ENCODE measurements around the gene IL1RAPL1.

IL1RAPL1 gene

DNA sequence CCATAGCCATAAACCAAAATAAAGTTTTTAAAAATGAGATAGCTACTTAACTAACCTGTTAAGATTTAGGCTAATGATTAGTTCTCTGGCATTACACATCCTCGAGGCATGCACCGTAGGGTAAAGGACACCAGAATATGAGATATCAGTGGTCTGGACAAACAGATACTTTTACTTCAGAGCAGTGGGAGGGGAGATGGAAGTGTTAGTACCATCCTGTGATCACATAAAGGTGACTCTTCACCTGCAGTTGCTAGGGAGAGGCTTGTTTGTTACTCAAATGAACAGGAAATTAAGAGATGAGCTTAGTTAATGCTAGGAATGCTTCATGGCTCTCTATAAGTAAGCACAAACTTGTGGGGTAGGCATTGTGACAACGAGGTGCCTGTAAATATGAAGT, 1003.7 kb downstream of the IL1RAPL1 start:
- TF ChIP-seq, protein P1, sequence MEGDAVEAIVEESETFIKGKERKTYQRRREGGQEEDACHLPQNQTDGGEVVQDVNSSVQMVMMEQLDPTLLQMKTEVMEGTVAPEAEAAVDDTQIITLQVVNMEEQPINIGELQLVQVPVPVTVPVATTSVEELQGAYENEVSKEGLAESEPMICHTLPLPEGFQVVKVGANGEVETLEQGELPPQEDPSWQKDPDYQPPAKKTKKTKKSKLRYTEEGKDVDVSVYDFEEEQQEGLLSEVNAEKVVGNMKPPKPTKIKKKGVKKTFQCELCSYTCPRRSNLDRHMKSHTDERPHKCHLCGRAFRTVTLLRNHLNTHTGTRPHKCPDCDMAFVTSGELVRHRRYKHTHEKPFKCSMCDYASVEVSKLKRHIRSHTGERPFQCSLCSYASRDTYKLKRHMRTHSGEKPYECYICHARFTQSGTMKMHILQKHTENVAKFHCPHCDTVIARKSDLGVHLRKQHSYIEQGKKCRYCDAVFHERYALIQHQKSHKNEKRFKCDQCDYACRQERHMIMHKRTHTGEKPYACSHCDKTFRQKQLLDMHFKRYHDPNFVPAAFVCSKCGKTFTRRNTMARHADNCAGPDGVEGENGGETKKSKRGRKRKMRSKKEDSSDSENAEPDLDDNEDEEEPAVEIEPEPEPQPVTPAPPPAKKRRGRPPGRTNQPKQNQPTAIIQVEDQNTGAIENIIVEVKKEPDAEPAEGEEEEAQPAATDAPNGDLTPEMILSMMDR (conservative IDR thresholded peaks at IDR 0.05; ENCODE audit: low read depth): no peak
- ChIA-PET CTCF (interaction anchor here (0.6 to 0.7 kb wide), 2 partner anchors 12 to 21 kb away, joined by 3 read pairs; no protein-coding TSS in a partner anchor), POLR2A (ENCODE audit: low non-redundant PET) (no interaction called here)
- no peak overlapping the region for H3K27ac ChIP-seq
- no peak for DNase-seq (ENCODE audit: low spot score)

DNA sequence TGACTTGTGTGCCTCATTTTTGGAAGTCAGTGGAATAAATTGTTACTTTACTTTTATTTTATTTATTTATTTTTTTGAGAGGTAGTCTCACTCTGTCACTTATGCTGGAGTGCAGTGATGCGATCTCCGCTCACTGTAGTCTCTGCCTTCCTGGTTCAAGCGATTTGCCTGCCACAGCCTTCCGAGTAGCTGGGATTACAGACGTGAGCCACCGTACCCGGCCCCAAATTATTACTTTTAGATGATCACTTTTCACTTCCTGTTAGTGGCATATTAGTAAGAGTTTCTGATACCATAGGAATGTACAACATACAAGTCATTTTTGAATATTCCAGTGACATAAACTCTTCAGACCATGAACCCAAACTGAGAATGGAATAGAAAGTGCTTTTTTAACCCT, 1017.1 kb downstream of the IL1RAPL1 start:
- no peak overlapping the region for H3K27ac ChIP-seq
- TF ChIP-seq, protein P1 (conservative IDR thresholded peaks at IDR 0.05; ENCODE audit: low read depth): no peak
- DNase-seq (ENCODE audit: low spot score): no peak
- ChIA-PET CTCF (no interaction called here), POLR2A (ENCODE audit: low non-redundant PET) (no interaction called here)

DNA sequence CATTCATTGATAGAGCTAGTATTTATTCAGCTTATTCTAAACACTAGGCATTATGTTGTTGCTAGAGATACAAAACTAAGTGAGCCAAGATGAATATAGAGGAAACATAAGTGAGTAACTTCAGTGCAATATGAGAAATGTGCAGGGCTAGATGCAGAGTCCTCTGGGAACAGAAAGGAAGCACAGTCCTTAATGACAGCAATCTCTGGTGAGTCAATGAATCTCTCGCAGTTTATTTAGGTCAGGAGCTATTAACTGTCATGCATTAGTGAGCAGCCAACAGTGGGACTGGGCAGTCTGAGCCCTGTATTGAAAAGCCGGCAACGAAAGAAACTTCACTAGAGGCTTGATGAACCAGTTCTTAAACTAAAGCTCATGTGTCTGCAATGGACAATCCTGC, 1030.0 kb downstream of the IL1RAPL1 start:
- ChIA-PET POLR2A (ENCODE audit: low non-redundant PET) (no interaction called here), CTCF (interaction anchor here (0.5 kb wide), 1 partner anchor 9 kb away, joined by 4 read pairs; no protein-coding TSS in a partner anchor)
- H3K27ac ChIP-seq: no peak overlapping the region
- DNase-seq (ENCODE audit: low spot score): no peak
- TF ChIP-seq, protein P1 (conservative IDR thresholded peaks at IDR 0.05; ENCODE audit: low read depth): no peak

DNA sequence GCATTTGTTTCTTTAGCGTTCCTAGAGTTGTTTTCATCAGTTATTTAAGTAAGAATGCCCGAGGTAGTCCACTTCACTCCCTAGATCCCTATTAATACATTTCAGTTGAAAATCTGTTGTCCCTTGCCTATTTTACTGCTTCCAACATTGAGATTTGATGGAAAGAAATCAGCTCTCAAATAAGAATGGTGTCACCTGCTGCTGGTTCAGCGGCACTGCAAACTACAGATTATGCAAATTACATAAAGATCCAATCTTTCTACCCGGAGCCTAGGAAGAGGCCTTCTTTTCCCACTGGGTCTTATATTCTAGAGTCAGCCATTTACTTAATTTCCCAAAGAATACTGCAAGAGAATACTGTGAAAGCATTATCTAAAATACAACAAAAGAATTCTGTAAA, 1030.5 kb downstream of the IL1RAPL1 start:
- ChIA-PET CTCF (no interaction called here), POLR2A (ENCODE audit: low non-redundant PET) (no interaction called here)
- H3K27ac ChIP-seq: no peak overlapping the region
- TF ChIP-seq, protein P1 (conservative IDR thresholded peaks at IDR 0.05; ENCODE audit: low read depth): no peak
- no peak for DNase-seq (ENCODE audit: low spot score)

DNA sequence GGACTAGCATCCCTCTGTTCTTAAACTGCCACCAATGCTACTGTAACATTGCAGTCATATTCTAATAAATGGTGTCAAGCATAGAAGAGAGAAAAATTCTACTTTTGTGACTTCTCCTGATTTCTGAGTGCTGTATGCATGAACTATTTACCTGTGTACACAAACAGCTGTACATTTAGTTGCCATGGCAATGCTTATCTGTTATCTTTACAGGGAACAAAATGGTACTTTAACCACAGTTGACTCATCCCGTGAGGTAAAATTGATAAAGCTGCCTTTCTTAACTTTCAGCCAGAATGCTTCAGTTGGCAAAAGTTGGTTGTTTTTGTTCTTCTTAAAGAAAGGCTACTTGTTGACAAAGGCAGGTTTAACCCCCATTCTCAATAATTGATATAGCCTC, 1040.6 kb downstream of the IL1RAPL1 start:
- H3K27ac ChIP-seq: no peak overlapping the region
- POLR2A ChIA-PET (ENCODE audit: low non-redundant PET): no interaction called here
- no peak for DNase-seq (ENCODE audit: low spot score)
- TF ChIP-seq, protein P1 (conservative IDR thresholded peaks at IDR 0.05; ENCODE audit: low read depth): no peak
- CTCF ChIA-PET: no interaction called here

DNA sequence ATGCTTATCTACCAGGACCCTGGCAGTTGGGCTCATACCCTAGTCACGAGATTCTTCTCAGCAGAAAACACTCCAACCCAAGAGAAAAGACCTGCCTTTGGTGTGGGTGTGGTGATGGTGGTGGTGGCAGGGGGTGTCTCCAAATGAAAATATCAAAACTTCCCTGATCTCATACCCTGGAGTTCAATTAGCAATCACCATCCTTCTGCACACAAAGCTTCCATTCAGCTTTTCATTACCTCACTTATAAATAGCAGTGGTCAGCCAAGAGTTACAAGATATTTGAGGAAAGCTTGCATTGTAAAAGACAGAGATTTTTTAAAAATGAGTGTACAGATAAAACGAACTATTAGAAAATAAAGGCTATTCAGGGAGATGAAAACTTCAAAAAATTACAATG, 1047.3 kb downstream of the IL1RAPL1 start:
- POLR2A ChIA-PET (ENCODE audit: low non-redundant PET): no interaction called here
- no peak for DNase-seq (ENCODE audit: low spot score)
- CTCF ChIA-PET: no interaction called here
- TF ChIP-seq, protein P1 (conservative IDR thresholded peaks at IDR 0.05; ENCODE audit: low read depth): no peak
- H3K27ac ChIP-seq: no peak overlapping the region

DNA sequence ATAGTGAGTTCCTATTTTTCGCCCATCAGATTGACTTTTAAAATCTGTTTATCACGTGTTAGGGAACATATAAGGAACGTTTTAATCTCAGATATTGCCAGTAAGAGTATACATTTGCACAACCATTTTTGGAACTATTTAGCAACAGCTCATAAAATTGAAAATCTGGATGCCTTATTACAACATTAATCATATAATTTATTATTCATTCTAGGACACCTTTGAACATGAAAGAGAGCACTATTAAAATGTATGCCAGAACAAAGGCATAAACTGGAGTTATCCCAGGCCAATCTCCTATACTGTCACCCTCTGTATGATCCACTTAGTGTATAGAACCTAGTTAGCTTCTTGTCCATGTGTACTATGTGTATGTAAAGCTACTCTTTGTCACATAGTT, 1049.1 kb downstream of the IL1RAPL1 start:
- POLR2A ChIA-PET (ENCODE audit: low non-redundant PET): no interaction called here
- no peak for DNase-seq (ENCODE audit: low spot score)
- no peak overlapping the region for H3K27ac ChIP-seq
- CTCF ChIA-PET: interaction anchor here (0.7 kb wide), 1 partner anchor 17 kb away, joined by 4 read pairs; no protein-coding TSS in a partner anchor
- TF ChIP-seq, protein P1 (conservative IDR thresholded peaks at IDR 0.05; ENCODE audit: low read depth): no peak

Measured in RWPE1 (cell line).